Endothelial cell of umbilical vein (primary cell): ENCODE results near the gene TPP1. TPM values are rescaled to one million over a fixed set of nuclear protein-coding genes. Genes with fewer than 3 reads are reported as not detected.

Experiments used
- BruUV-seq: library from RNA; stranded (reverse); fragments of 400-500 nt; replicated peaks from 2 replicates; lab custom pipeline; 2021; lab: Mats Ljungman, UMichigan
- CTCF ChIA-PET: fragments of 300-600, 350-600 bp; sonication (Branson Sonifier 250); formaldehyde crosslinking; loops from one replicate; lab custom pipeline; 2021; ENCODE audit warnings: antibody characterized with exemption, inconsistent platforms; lab: Charles Lee
- POLR2A ChIA-PET: fragments of 300-600, 350-600 bp; sonication (Branson Sonifier 250); formaldehyde crosslinking; loops from one replicate; lab custom pipeline; 2021; ENCODE audit warnings: antibody characterized with exemption, inconsistent platforms; lab: Charles Lee
- DNase-seq: peaks from one replicate; pipeline ENCODE4 v3.0.0-alpha.2; 2011; ENCODE audit warnings: low read depth, low spot score
- FAIRE-seq: peaks from 2 replicates; lab custom pipeline; 2011; peaks lifted over from hg19 to GRCh38; lab: Jason Lieb, UNC
- H2AFZ ChIP-seq: 2 replicates; pipeline ENCODE4 v1.6.0; 2012; ENCODE audit warnings: low read depth, low read length, control low read depth, inconsistent platforms
- H3K27ac ChIP-seq: 2 replicates; pipeline ENCODE4 v1.5.1; 2011; ENCODE audit warnings: low read depth, mild to moderate bottlenecking, control low read depth, low read length, moderate library complexity; ENCODE audit not compliant: insufficient read depth
- H3K27me3 ChIP-seq, 2 experiments: 2 replicates each; pipeline versions ENCODE4 v1.6.0 to v1.6.1; 2011; ENCODE audit warnings: low read length in 2 of 2, mixed read lengths in 1 of 2; ENCODE audit not compliant: control insufficient read depth in 2 of 2, insufficient read depth in 2 of 2
- H3K36me3 ChIP-seq, 2 experiments: 2 replicates in 1 of 2; 3 replicates in 1 of 2; pipeline ENCODE4 v1.5.1; 2011; ENCODE audit warnings: low read length in 2 of 2, mild to moderate bottlenecking in 1 of 2, moderate library complexity in 1 of 2; ENCODE audit not compliant: control insufficient read depth in 2 of 2, insufficient read depth in 2 of 2; ENCODE audit errors: extremely low read depth in 1 of 2
- H3K4me1 ChIP-seq: 3 replicates; pipeline ENCODE4 v1.5.1; 2011; ENCODE audit warnings: mild to moderate bottlenecking, low read length; ENCODE audit not compliant: control insufficient read depth, insufficient read depth; ENCODE audit errors: extremely low read depth
- H3K4me2 ChIP-seq: 2 replicates; pipeline ENCODE4 v1.6.1; 2011; ENCODE audit warnings: low read length, control low read depth, mixed read lengths; ENCODE audit not compliant: insufficient read depth
- H3K4me3 ChIP-seq, 3 experiments: fragments of 200-600 bp in 1 of 3; sonication (generic), shearing (Covaris generic) in 1 of 3; replicated peaks in 1 of 3; 2 replicates each; pipeline ENCODE4 v1.5.1; 2011 to 2016; ENCODE audit warnings: control low read depth in 3 of 3, low read length in 3 of 3, mild to moderate bottlenecking in 2 of 3, inconsistent platforms in 1 of 3, low read depth in 1 of 3, moderate library complexity in 1 of 3; ENCODE audit not compliant: insufficient read depth in 1 of 3
- H3K79me2 ChIP-seq: 2 replicates; pipeline ENCODE4 v1.6.0; 2012; ENCODE audit warnings: low read length, inconsistent platforms; ENCODE audit not compliant: control insufficient read depth, insufficient read depth
- H3K9ac ChIP-seq: replicated peaks from 2 replicates; pipeline ENCODE3; 2011; ENCODE audit warnings: low read length, control low read depth; ENCODE audit not compliant: insufficient read depth; ENCODE audit errors: extremely low read depth
- H3K9me1 ChIP-seq: replicated peaks from 3 replicates; pipeline ENCODE4 v1.6.0; 2011; ENCODE audit warnings: mild to moderate bottlenecking, low read length; ENCODE audit not compliant: control insufficient read depth, insufficient read depth; ENCODE audit errors: extremely low read depth
- H3K9me3 ChIP-seq: replicated peaks from 2 replicates; pipeline ENCODE4 v1.5.1; 2012; ENCODE audit warnings: low read length, inconsistent platforms; ENCODE audit not compliant: control insufficient read depth, insufficient read depth
- H4K20me1 ChIP-seq: replicated peaks from 2 replicates; pipeline ENCODE3; 2011; ENCODE audit warnings: mild to moderate bottlenecking, low read length; ENCODE audit not compliant: control insufficient read depth, insufficient read depth; ENCODE audit errors: extremely low read depth
- CTCF ChIP-seq, 2 donors: IDR thresholded peaks; 1 replicate in 1 of 2; 2 replicates in 1 of 2; pipeline ENCODE4 v1.5.1; 2011; ENCODE audit warnings: low read length in 2 of 2, mild to moderate bottlenecking in 2 of 2, moderate library complexity in 2 of 2, control low read depth in 1 of 2, inconsistent platforms in 1 of 2, low read depth in 1 of 2; ENCODE audit not compliant: insufficient read depth in 1 of 2; ENCODE audit errors: extremely low read depth in 1 of 2
- EZH2 ChIP-seq: IDR thresholded peaks from 2 replicates; pipeline ENCODE4 v1.6.1; 2012; ENCODE audit warnings: borderline replicate concordance, low read depth, mild to moderate bottlenecking, moderate library complexity, low read length, inconsistent platforms; ENCODE audit not compliant: severe bottlenecking
- FOS ChIP-seq: IDR thresholded peaks from 2 replicates; pipeline ENCODE4 v1.6.1; 2011; ENCODE audit warnings: mild to moderate bottlenecking, low read length, moderate library complexity, borderline replicate concordance; ENCODE audit not compliant: insufficient read depth
- GATA2 ChIP-seq: IDR thresholded peaks from 2 replicates; pipeline ENCODE4 v1.7.0; 2011; ENCODE audit warnings: low read depth, mild to moderate bottlenecking, moderate library complexity, mixed read lengths, low read length; ENCODE audit not compliant: insufficient read length, insufficient read depth
- JUN ChIP-seq: IDR thresholded peaks from 2 replicates; pipeline ENCODE4 v1.6.1; 2011; ENCODE audit warnings: borderline replicate concordance, low read depth; ENCODE audit not compliant: insufficient read length, insufficient read depth
- MAX ChIP-seq: IDR thresholded peaks from 2 replicates; pipeline ENCODE4 v1.6.1; 2011; ENCODE audit not compliant: insufficient read depth, insufficient read length
- MYC ChIP-seq: IDR thresholded peaks from one replicate; pipeline ENCODE4 v1.6.1; 2011; ENCODE audit warnings: mild to moderate bottlenecking, low read depth, low read length
- POLR2A ChIP-seq: IDR thresholded peaks from 2 replicates; pipeline ENCODE4 v1.6.1; 2012; ENCODE audit warnings: low read depth, mild to moderate bottlenecking, control low read depth, low read length
- POLR2AphosphoS5 ChIP-seq: IDR thresholded peaks from 2 replicates; pipeline ENCODE4 v1.6.1; 2012; ENCODE audit warnings: low read depth, mild to moderate bottlenecking, control low read depth, low read length, moderate library complexity; ENCODE audit not compliant: insufficient read depth
- dilution Hi-C: fragments of 300-500 bp; cut with MboI; formaldehyde crosslinking; loops from one replicate; pipeline ENCODE4 v1.15.0; 2019; ENCODE audit warnings: low sequenced_read_pairs; ENCODE audit not compliant: extremely low pct_ligation_motif_present
- intact Hi-C: fragments of 100-400 bp; cut with micrococcal nuclease; formaldehyde crosslinking; loops from one replicate; pipeline ENCODE4 v1.10.0; 2022
- polyA plus RNA-seq, 4 experiments: library from polyadenylated mRNA; depleted of rRNA in 3 of 4; stranded (reverse) in 3 of 4; unstranded in 1 of 4; fragments of >200 nt; gene quantifications; 2 replicates each; pipeline versions ENCODE4 v1.2.1 to v1.2.3, GENCODE V29; 2011 to 2012; ENCODE audit warnings: missing spikeins in 1 of 4
- total RNA-seq: library from RNA; stranded (reverse); gene quantifications from 2 replicates; pipeline ENCODE4 v1.2.3, GENCODE V29; 2021

TPP1 gene
- total and polyA plus RNA-seq, 2 donors (not counting 3 experiments of a cell fraction or from before 2014, with no cell fraction given) = 124 to 224 TPM

GRCh38 chr11:6567371-6567745 lies 51.9 kb downstream of the TPP1 start:
- TF ChIP-seq JUN (no peak), EZH2 (no peak)
- Histone ChIP-seq H3K4me3 (no peak overlapping the region), H3K79me2 (no peaks in the 10 kb centered on the region), H3K36me3 (no peaks in the 10 kb centered on the region), H3K27ac (no peak overlapping the region), H3K9me3 (no peaks in the 10 kb centered on the region), H3K4me1 (peaks cover 6% of the 10 kb centered on the region), H3K9me1 (no peaks in the 10 kb centered on the region), H3K27me3 (no peaks in the 10 kb centered on the region), H3K4me2 (no peak overlapping the region), H3K9ac (no peak overlapping the region), H2AFZ (no peak overlapping the region), H4K20me1 (no peaks in the 10 kb centered on the region)
- FAIRE-seq (no peak), DNase-seq (no peak)
- ChIA-PET POLR2A (no interaction called here), CTCF (interaction anchor here (1.5 kb wide), 1 partner anchor 16 kb away, joined by 4 read pairs; no protein-coding TSS in a partner anchor)
- dilution Hi-C loops = no loop called here
- no TSS peak for BruUV-seq
- intact Hi-C loops = no loop called here

GRCh38 chr11:6566704-6567370 lies 52.4 kb downstream of the TPP1 start:
- H3K27ac ChIP-seq = no peak overlapping the region
- H3K36me3 ChIP-seq = no peaks in the 10 kb centered on the region
- FAIRE-seq = no peak
- BruUV-seq = no TSS peak
- H3K9ac ChIP-seq = no peak overlapping the region
- no peaks in the 10 kb centered on the region for H3K27me3 ChIP-seq
- H3K9me3 ChIP-seq = no peaks in the 10 kb centered on the region
- no peak for TF ChIP-seq MAX
- TF ChIP-seq EZH2 = no peak
- TF ChIP-seq POLR2A = no peak
- TF ChIP-seq CTCF (IDR thresholded peaks at IDR 0.05; ENCODE audit: extremely low read depth in 1 of 2, insufficient read depth in 1 of 2, low read depth in 1 of 2, low read length in 2 of 2) = no peak
- TF ChIP-seq GATA2 = no peak
- no peak for TF ChIP-seq JUN
- no peak for TF ChIP-seq POLR2AphosphoS5
- TF ChIP-seq FOS = no peak
- no peak for TF ChIP-seq MYC
- ChIA-PET POLR2A (no interaction called here), CTCF (interaction anchor here (1.5 kb wide), 1 partner anchor 16 kb away, joined by 4 read pairs; no protein-coding TSS in a partner anchor)
- no peak overlapping the region for H3K4me3 ChIP-seq
- no peaks in the 10 kb centered on the region for H4K20me1 ChIP-seq
- no peaks in the 10 kb centered on the region for H3K9me1 ChIP-seq
- H3K4me1 ChIP-seq = peaks cover 6% of the 10 kb centered on the region
- no peaks in the 10 kb centered on the region for H3K79me2 ChIP-seq
- dilution Hi-C loops (no loop called here), intact Hi-C loops (no loop called here)
- no peak overlapping the region for H3K4me2 ChIP-seq
- no peak for DNase-seq
- H2AFZ ChIP-seq = no peak overlapping the region
